GM19468 (cell line): Measurements from ENCODE around the gene ARMC12.
"Not testable (repeated sequence)": the region's sequence is repeated elsewhere in the genome, so short reads cannot be mapped to it uniquely, and the experiment has no call there.

ENCODE experiments used
- ATAC-seq: cut with Tn5 transposase; IDR thresholded peaks from one replicate; pipeline ENCODE4 v1.9.1; 2021; ENCODE audit warnings: mild to moderate bottlenecking, moderate library complexity, moderate number of reproducible peaks; ENCODE audit not compliant: unreplicated experiment; ENCODE audit errors: extremely low read depth

ARMC12 gene

DNA sequence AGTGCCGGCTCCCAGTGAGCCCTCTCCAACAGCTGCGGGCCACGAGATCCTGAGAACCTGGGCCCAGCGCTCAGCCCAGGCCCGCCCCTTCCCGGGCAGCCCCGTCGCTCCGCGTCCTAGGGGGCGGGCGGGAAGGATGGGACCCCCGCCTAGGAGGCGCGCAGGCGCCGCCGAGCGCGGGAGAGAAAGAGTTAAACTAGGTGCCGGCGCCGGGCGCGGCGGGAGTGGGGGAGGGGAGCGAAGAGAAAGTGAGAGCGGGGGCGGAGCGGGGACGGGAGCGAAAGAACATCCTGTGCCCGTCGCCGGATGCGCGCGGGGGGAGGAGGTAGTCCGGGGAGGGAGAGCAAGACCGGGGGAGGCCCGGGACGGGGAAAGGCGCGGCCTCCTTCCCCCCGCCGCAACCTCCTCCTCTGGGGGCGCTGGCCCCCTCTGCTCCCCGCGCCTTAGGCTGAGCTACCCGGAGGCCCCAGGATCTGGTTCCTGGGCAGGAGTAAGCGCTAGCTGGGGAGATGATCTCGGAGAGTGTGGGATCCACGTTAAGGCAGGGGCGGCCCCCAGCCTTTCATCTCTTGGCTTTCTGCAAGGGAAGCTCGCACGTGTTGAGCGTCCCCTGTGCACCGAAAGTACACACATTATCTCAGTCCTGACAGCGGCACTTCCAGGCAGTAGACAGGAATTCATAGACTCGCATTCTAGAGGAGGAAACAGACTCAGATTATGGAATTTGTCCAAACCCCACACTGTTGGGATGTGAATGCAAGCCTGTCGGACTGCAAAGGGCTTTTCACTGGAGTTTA, 4.9 kb upstream of the ARMC12 start:
- peak; percentile 11 for ATAC-seq

DNA sequence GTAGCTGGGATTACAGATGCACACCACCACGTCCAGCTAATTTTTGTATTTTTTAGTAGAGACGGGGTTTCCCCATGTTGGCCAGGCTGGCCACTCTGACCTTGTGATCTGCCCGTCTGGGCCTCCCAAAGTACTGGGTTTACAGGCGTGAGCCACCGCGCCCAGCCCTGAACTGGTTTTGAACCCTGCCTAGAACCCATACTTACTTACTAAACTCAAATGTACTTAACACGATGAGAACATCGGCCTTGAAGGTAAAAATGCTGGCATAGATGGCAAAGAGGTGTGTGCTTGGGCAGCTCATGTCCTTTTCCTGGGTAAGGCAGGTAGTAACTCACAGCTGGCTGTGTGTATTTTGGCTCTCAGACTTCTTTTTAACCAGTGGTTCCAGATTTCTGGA, 3.2 kb upstream of the ARMC12 start:
- no peak for ATAC-seq

DNA sequence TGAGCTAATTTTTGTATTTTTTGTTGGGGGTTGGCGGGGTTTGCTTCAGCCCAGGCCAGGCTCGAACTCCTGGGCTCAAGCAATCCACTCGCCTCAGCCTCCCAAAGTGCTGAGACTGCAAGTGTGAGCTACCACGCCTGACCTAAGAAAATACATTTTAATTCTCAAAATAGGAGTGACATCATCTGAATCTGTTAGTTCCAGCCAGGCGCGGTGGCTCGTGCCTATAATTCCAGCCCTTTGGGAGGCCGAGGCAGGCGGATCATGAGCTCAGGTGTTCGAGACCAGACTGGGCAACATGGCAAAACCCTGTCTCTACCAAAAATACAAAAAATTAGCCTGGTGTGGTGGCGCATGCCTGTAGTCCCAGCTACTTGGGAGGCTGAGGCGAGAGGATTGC, 2.5 kb upstream of the ARMC12 start:
- not testable (repeated sequence) for ATAC-seq

DNA sequence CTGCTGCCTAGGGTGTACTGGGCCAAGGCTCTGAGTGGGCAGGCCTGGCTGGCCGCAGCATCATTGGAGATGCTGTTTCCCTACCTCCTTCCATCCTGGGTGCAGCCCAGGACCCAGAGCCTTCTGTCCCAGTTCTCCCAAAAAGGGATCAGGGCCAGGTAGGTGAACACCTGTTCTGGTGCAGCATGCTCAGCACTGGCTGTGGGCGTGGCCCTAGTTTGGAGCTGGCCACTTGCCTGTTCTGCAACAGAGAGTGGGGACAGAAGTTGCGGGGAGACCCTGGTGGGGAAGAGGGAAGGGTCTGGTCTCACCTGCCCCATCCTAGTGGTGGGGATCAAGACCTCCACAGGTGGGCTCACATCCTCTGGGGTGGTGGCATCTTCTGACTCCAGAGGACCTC, 1.4 kb upstream of the ARMC12 start:
- ATAC-seq, result no peak

DNA sequence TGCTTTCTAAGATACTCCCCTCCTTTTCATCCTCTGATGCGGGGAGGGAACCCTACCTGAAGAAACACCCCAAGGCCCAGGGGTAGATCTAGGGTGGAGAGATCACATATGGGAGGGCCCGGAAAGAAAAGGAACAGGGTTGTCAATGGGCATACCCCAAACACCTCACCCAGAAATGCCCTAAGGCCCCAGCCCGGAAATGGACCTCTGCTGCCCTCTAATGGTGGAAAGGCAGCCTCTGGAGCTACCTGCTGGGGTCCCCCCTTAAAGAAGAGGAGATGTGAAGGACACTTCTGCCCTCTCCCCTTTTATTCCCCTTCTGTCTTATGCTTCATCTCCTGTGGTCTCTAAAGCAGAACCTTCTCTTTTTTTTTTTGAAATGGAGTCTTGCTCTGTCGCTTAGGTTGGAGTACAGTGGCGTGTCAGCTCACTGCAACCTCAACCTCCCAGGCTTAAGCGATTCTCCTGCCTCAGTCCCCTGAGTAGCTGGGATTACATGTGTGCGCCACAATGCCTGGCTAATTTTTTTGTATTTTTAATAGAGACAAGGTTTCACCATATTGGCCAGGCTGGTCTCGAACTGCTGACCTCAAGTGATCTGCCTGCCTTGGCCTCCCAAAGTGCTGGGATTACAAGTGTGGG, 458 bp upstream of the ARMC12 start:
- ATAC-seq, result no peak

DNA sequence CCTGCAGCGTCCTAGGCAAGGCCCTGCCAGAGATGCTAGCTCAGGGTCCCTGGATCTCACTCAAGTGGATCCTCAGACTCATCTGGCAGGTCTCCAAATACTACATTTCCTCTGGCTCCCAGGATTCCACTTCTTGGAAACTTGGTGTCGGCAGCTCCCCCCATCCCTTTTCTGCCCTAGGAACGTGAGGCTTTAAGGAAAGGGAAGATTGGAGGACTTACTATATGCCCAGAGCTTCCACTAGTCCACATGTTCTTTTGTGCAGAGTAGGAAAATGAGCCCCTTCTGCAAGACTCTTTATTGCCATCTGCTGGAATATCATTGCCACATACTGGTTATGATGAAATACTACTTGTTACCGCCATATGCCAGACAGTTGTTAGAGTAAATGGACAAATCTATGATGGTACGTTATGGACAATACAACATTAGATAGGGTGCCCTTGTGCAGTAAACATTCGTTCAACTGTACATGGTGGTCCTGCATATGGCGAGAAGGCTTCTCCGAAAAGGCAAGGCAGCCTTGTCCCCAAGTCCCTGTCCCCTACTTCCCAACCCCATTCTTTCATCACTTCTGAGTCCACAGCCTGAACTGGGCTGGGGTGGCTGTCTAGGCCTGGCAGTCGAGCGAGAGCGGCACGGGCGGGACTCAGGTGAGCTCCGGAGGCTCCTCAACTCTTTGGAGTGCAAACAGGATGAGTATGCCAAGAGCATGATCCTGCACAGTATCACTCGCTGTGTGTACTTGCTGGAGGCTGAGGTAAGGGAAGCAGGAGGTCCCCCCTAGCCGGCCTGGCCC, 780 bp downstream of the ARMC12 start:
- ATAC-seq, result no peak

DNA sequence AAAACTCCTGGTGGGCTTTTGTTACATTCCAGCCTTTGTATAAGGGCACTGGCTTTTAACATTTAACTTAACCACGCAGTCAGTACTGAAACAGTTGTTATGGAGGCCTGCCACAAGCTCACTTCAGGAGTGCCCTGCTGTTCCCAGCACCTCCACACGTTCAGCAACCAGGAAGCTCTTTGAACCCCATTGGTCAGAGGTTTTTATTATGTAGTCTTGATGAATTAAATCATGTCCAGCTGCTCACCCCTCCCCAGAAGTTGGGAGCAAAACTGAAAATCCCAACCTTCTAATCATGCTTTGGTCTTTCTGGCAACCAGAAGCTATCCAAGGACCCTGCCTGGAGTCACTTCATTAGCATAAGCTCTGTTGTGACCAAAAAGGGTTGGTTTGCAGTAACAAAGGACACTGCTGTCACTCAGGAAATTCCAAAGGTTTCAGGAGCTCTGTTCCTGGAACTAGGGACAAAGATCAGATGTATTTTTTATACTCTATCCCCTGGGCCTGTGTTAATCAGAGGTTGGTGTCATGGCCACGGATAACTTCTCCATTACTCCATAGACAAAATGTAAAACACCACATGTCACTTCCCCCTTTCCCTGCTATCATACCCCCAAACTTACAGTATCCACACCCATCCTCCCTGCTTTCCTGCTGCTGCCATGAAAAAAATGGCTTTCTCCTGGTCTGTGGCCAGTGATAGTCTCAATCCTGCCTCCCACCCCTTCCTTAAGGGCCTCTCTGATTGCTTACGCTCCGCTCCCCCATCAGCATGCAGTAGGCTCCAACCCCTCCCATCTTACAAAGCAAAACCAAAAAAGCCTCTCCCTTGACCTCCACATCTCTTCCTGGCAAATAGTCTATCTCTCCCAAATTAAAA, 3.1 kb downstream of the ARMC12 start:
- no peak for ATAC-seq

DNA sequence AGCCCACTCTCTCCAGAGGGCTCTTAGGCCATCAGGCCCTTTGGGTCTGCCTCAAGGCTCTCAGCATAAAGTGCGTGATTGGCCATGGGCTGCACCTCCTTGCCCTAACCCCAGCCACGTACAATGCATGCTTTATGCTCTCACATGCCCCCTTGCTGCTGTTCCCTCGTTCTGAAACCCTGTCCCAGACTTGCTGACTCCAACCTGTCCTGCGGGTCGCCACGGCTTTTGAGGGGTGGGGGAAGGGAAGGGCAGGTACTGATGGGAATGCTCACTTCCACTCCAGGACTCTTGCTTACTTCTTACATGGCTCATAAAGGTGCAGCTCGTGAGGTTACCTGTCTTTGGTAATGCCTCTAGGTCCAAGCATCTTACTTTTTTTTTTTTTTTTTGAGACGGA, 6.0 kb downstream of the ARMC12 start:
- ATAC-seq, result no peak

DNA sequence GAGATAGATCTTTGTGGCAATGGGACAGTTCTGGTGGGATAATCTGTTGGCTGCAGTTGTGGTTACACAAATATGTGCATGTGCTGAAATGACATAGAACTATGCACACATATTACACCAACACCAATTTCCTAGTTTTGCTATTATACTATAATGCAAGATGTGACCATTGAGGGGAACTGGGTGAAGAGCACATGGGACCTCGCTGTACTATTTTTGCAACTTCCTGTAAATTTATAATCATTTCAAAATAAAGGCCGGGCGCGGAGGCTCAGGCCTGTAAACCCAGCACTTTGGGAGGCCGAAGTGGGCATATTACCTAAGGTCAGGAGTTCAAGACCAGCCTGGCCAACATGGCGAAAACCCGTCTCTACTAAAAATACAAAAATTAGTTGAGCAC, 8.7 kb downstream of the ARMC12 start:
- no peak for ATAC-seq

DNA sequence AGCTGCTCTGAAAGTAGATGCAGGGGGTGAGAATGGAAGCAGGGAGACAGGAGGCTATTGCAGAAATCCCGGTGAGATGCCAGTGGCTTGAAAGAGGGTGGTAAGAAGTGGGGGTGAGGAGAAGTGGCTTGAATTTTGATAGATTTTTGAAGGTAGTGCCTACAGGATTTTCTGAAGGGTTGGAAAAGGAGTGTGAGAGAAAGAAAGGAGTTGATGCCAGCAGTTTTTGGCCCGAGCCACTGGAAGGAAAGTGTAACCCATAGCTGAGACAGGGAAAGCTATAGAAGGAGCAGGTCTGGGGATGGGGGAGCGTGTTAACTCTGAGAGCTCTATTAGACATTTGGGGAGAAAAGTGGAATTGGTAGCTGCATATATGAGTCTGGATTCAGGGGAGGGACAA, 9.7 kb downstream of the ARMC12 start:
- no peak for ATAC-seq

DNA sequence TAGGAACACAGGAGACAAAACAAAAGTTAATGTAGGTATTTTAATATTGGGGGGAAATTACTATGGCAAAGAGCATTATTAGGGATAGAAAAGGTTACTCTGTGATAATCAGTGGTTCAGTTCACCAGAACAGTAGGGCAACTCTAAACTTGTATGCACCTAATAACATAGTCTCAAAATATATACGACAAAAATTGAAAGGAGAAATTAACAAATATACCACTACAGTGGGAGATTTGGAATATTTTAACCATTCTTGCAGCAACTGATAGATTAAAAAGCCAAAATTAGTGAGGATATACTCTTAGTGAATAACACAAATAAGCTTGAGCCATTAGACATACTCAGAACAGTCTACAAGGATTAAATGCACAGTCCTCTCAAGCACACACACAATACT, 11.0 kb downstream of the ARMC12 start:
- ATAC-seq, result no peak

DNA sequence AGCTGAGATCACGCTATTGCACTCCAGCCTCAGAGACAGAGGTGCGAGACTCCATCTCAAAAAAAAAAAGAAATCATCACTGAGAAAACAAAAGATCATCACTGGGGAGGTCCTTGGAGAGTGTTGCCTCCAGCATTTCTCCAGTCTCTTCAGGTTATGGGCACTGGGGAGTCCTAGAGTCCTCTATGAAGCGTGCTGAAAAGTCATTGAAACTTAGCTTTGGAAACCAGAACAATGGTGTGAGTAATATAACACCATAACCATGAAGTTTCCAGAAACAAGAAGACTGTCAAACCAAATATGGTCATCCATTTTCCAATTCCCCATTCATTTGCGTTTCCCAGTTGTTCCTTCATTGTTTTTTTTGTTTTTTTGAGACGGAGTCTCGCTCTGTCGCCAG, 13.7 kb downstream of the ARMC12 start:
- ATAC-seq, result no peak

DNA sequence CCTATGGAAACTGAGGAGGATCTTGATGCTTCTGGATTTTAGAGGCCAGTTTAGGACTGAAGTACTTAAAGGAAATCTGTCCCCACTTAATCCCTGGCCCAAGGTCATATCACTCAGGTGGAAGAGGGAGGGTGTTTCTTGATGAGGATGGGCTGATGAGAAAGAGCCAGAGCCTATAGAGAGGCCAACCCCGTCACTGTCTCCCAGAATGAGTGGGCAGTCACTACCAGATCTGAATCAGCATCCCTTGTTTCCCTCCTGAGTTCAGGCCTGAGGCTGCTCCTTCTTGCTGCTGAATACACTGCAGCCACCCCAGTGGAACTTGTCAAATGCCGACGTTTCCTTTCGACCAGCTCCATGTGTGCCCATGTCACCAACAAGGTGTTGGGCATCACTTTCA, 14.8 kb downstream of the ARMC12 start:
- ATAC-seq, result no peak

DNA sequence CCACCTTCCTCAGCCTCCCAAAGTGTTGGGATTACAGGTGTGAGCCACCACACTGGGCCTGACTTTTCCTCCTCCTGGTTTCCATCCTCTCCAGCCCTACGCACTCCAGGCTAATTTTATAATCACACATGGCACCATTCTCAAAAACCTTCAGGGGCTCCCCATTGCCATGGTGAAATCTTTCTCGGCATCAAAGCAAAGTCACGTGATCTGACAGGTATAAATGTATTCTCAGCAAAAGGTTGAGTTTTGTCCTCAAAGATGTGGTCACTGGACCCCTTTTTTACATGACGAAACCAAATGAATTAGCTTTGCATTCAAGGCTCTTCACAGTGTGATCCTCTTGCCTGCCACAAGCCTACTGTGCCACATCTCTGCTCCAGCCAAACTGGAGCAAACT, 15.5 kb downstream of the ARMC12 start:
- ATAC-seq, result no peak

DNA sequence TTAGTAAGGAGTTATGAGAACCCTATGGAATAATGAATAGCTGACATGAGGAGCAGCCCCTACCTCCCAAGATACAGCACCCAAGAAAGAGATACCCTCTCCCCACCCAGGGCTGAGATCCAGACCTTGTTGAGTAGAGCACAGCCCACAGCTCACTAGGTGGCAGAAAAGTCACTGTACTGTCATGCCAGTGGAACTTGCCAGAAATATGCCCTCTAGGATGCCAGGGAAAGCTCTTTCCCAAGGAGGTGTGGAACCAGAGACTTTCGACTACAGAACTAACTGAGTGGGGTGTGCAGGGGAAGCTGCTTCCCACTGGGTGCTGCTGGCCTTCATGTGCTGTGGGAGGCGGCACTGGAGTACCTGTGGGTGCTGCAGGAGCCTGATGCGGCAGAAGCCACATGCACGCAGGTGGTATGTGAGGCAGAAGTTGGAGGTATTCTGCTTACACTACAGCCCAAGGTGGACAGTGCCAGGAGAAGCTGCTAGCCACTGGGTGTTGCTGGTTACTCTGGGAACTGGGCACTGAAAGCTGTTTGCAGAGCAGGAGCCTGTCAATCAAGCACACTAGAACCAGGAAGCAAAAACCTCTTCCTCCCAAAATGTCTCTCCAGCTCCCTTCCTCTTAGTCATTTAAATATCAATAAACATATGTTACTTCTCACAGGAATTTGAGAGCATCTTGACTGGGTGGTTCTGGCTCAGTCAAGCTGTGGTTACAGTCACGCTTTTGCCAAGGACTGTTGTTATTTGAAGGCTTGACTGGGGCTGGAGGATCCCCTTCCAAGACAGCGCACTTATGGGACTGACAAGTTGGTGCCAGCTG, 17.8 kb downstream of the ARMC12 start:
- ATAC-seq, result no peak

DNA sequence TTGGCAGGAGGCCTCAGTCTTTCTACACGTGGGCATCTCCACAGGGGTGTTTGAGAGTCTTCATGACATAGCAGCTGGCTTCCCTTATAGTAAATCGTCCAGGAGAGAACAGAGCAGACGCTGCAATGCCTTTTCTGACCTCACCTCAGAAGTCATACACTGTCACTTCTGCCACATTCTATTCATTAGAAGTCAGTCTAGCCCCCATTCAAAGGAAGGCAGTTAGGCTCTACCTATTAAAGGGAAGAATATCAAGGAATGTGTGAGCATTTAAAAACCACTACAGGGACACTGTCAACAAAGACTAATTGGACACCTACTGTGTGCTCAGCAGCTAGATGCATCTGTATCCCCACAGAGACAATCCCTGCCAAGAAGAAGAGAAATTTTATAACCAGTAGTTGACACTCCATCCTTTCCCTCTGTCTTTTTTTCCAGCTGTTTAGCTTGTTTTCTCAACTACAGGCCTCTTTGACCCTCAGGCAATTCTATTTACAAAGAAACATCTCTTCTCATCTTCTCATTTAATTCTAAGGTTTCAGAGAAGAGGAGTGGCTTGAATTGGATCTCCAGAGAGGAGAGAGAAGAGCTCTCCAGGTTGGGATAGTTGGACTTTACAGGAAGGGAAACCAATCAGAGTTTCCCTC, 18.6 kb downstream of the ARMC12 start:
- ATAC-seq, result no peak

DNA sequence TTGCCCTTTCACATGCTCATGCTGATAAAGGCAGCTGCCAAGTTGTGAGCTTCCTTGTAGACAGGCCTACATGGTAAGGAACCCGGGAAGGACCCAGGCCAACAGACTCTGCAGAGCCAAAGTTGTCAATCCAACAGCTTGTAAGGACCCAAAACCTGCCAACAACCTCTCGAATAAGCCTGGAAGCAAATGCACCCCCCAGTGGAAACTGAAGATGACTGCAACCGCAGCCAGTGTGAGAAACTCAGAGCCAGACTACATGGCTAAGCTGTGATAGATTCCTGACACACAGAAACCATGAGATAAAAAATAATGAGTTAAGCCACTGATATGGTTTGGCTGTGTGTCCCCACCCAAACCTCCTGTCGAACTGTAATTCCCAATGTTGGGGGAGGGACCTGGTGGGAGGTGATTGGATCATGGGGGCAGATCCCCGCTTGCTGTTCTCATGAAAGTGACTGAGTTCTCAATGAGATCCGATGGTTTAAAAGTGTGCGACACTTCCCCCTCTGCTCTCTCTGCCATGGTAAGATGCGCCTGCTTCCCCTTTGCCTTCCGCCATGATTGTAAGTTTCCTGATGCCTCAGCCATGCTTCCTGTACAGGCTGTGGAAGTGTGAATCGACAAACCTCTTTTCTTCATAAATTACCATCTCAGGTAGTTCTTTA, 20.8 kb downstream of the ARMC12 start:
- ATAC-seq, result no peak

DNA sequence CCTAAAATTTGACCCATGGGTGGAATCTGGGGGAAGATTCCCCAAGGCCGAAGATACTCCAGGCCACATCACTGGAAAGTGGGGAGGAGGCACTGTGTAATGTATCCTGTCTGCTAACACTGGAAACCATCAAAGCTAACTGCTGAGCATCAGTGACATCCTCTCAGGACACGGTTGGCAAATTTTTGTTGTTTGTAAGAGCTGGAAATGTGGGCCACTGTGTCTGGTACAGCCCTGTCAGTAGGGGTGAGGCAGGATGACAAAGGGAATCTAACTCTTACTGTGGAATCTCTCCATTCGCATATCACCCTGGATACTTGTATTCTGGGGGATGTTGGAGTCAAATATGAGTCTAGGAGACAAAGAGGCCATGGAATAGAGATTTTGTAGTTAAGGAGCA, 22.6 kb downstream of the ARMC12 start:
- no peak for ATAC-seq
